Caco-2 (cell line): ENCODE results near the gene NUDT4B. TPM values are rescaled to one million over a fixed set of nuclear protein-coding genes. Genes with fewer than 3 reads are reported as not detected.
"Not testable (repeated sequence)": the region's sequence is repeated elsewhere in the genome, so short reads cannot be mapped to it uniquely, and the experiment has no call there.

Experiments used
- Bru-seq: library from RNA; stranded (reverse); fragments of 400-500 nt; gene quantifications from one replicate; lab custom pipeline; 2021; lab: Mats Ljungman, UMichigan
- BruChase-seq, 2 experiments: library from RNA; stranded (reverse); fragments of 400-500 nt; gene quantifications; one replicate each; lab custom pipeline; 2021; lab: Mats Ljungman, UMichigan
- BruUV-seq: library from RNA; stranded (reverse); fragments of 400-500 nt; replicated peaks from 2 replicates; lab custom pipeline; 2021; lab: Mats Ljungman, UMichigan
- CTCF ChIA-PET: fragments of 300-600 bp; sonication (Branson Sonifier 250); formaldehyde crosslinking; loops from one replicate; lab custom pipeline; 2022; ENCODE audit warnings: antibody characterized with exemption; lab: Charles Lee
- POLR2A ChIA-PET: fragments of 300-600 bp; sonication (Branson Sonifier 250); formaldehyde crosslinking; loops from one replicate; lab custom pipeline; 2022; ENCODE audit warnings: antibody characterized with exemption; lab: Charles Lee
- DNase-seq, 2 experiments: peaks; one replicate each; pipeline versions ENCODE4 v3.0.0 to v3.0.0-alpha.2; 2020 to 2022
- H3K27me3 ChIP-seq: replicated peaks from 2 replicates; pipeline ENCODE4 v1.6.0; 2011; ENCODE audit warnings: low read length; ENCODE audit not compliant: control insufficient read depth, insufficient read depth
- H3K36me3 ChIP-seq: 2 replicates; pipeline ENCODE4 v1.5.1; 2011; ENCODE audit warnings: low read length; ENCODE audit not compliant: control insufficient read depth, insufficient read depth
- H3K4me1 ChIP-seq: fragments of 250-450 bp; sonication (Bioruptor Pico); 2 replicates; pipeline ENCODE4 v1.5.1; 2020; ENCODE audit warnings: mild to moderate bottlenecking
- H3K4me3 ChIP-seq: 2 replicates; pipeline ENCODE4 v1.5.1; 2011; ENCODE audit warnings: low read depth, mild to moderate bottlenecking, control low read depth, low read length
- H3K9me3 ChIP-seq: fragments of 250-450 bp; sonication (Bioruptor Pico); 2 replicates; pipeline ENCODE4 v1.5.1; 2020; ENCODE audit warnings: mild to moderate bottlenecking, moderate library complexity
- H3K27ac Mint-ChIP-seq: one replicate; pipeline ENCODE4 v1.8.0; 2022; ENCODE audit warnings: mixed read lengths; ENCODE audit not compliant: unreplicated experiment
- H3K27me3 Mint-ChIP-seq: one replicate; pipeline ENCODE4 v1.8.0; 2022; ENCODE audit warnings: mixed read lengths; ENCODE audit not compliant: insufficient read depth, unreplicated experiment
- H3K36me3 Mint-ChIP-seq: one replicate; pipeline ENCODE4 v1.8.0; 2022; ENCODE audit warnings: mild to moderate bottlenecking, mixed read lengths; ENCODE audit not compliant: insufficient read depth, unreplicated experiment
- H3K4me1 Mint-ChIP-seq: one replicate; pipeline ENCODE4 v1.8.0; 2022; ENCODE audit warnings: low read depth, mixed read lengths; ENCODE audit not compliant: unreplicated experiment
- H3K4me3 Mint-ChIP-seq: one replicate; pipeline ENCODE4 v1.8.0; 2022; ENCODE audit warnings: mild to moderate bottlenecking, moderate library complexity, mixed read lengths; ENCODE audit not compliant: unreplicated experiment
- H3K9me3 Mint-ChIP-seq: one replicate; pipeline ENCODE4 v1.8.0; 2022; ENCODE audit warnings: mixed read lengths; ENCODE audit not compliant: unreplicated experiment
- intact Hi-C: fragments of 100-400 bp; cut with micrococcal nuclease; formaldehyde crosslinking; loops from one replicate; pipeline ENCODE4 v1.10.0; 2022; ENCODE audit not compliant: unreplicated experiment
- long read RNA-seq: library from polyadenylated mRNA; stranded (forward); transcript quantifications from one replicate; pipeline ENCODE4 v2.0.0, GENCODE V29; 2022
- total RNA-seq: library from RNA; stranded (reverse); gene quantifications from 2 replicates; pipeline ENCODE4 v1.2.3, GENCODE V29; 2022

NUDT4B gene
- total RNA-seq (0.70 TPM in 1 of 2 replicates, not detected in the other), Bru-seq, nascent RNA (not detected), BruChase-seq, experiment 1, labeled RNA remaining after a 2-hour chase (not detected), BruChase-seq, experiment 2, labeled RNA remaining after a 6-hour chase (not detected)
- long read RNA-seq, partial matches to known transcripts, result 0 of 1 reads
- long read RNA-seq, other reads (novel, unspliced or antisense), result 0 of 1 reads

- POLR2A ChIA-PET, result not testable (repeated sequence)
Observed at GRCh38 chr1:148748563-148749334, at the start of gene NUDT4B. TSS of gene NUDT4B (plus strand) at chr1:148748774. CDS start at chr1:148748953, 179 bp downstream.

GRCh38 chr1:148699357-148699756, 49.2 kb upstream of the NUDT4B start:
- H3K9me3 Mint-ChIP-seq, H3K36me3 Mint-ChIP-seq, H3K4me3 ChIP-seq, POLR2A ChIA-PET, intact Hi-C loops, H3K27me3 ChIP-seq, H3K4me1 ChIP-seq, CTCF ChIA-PET, H3K9me3 ChIP-seq, H3K27me3 Mint-ChIP-seq, BruUV-seq, H3K4me3 Mint-ChIP-seq, DNase-seq, H3K36me3 ChIP-seq, H3K4me1 Mint-ChIP-seq, H3K27ac Mint-ChIP-seq: not testable (repeated sequence)

More at GRCh38 chr1:148748563-148749334, at the start of gene NUDT4B:
- CTCF ChIA-PET, DNase-seq, H3K27ac Mint-ChIP-seq, H3K36me3 Mint-ChIP-seq, H3K27me3 ChIP-seq, intact Hi-C loops, H3K36me3 ChIP-seq, H3K9me3 ChIP-seq, H3K27me3 Mint-ChIP-seq, H3K4me1 Mint-ChIP-seq, H3K4me1 ChIP-seq, H3K4me3 ChIP-seq, BruUV-seq, H3K4me3 Mint-ChIP-seq, H3K9me3 Mint-ChIP-seq: not testable (repeated sequence)

GRCh38 chr1:148702242-148702641, 46.3 kb upstream of the NUDT4B start:
- H3K9me3 Mint-ChIP-seq, H3K36me3 ChIP-seq, DNase-seq, CTCF ChIA-PET, H3K4me3 ChIP-seq, POLR2A ChIA-PET, H3K27me3 Mint-ChIP-seq, H3K9me3 ChIP-seq, H3K4me3 Mint-ChIP-seq, intact Hi-C loops, H3K4me1 ChIP-seq, BruUV-seq, H3K36me3 Mint-ChIP-seq, H3K4me1 Mint-ChIP-seq, H3K27me3 ChIP-seq, H3K27ac Mint-ChIP-seq: not testable (repeated sequence)

- H3K36me3 Mint-ChIP-seq, DNase-seq, intact Hi-C loops, H3K36me3 ChIP-seq, H3K9me3 Mint-ChIP-seq, H3K4me1 ChIP-seq, H3K4me3 ChIP-seq, H3K9me3 ChIP-seq, POLR2A ChIA-PET, H3K27me3 Mint-ChIP-seq, CTCF ChIA-PET, H3K4me1 Mint-ChIP-seq, H3K27me3 ChIP-seq, H3K4me3 Mint-ChIP-seq, BruUV-seq, H3K27ac Mint-ChIP-seq: not testable (repeated sequence)
Observed at GRCh38 chr1:148703973-148704591, 44.5 kb upstream of the NUDT4B start.

GRCh38 chr1:148705316-148705948, 43.1 kb upstream of the NUDT4B start:
- BruUV-seq, POLR2A ChIA-PET, H3K27ac Mint-ChIP-seq, H3K36me3 ChIP-seq, CTCF ChIA-PET, H3K4me3 ChIP-seq, H3K27me3 Mint-ChIP-seq, H3K36me3 Mint-ChIP-seq, H3K9me3 ChIP-seq, H3K27me3 ChIP-seq, DNase-seq, H3K9me3 Mint-ChIP-seq, intact Hi-C loops, H3K4me1 Mint-ChIP-seq, H3K4me3 Mint-ChIP-seq, H3K4me1 ChIP-seq: not testable (repeated sequence)

- not testable (repeated sequence) for H3K27ac Mint-ChIP-seq
Observed at GRCh38 chr1:148708779-148709333, 39.7 kb upstream of the NUDT4B start.

More at GRCh38 chr1:148708779-148709333, 39.7 kb upstream of the NUDT4B start:
- H3K4me3 Mint-ChIP-seq, intact Hi-C loops, H3K9me3 Mint-ChIP-seq, H3K27me3 ChIP-seq, BruUV-seq, POLR2A ChIA-PET, H3K4me1 ChIP-seq, H3K4me1 Mint-ChIP-seq, H3K36me3 ChIP-seq, H3K27me3 Mint-ChIP-seq, H3K9me3 ChIP-seq, H3K36me3 Mint-ChIP-seq, DNase-seq, CTCF ChIA-PET, H3K4me3 ChIP-seq: not testable (repeated sequence)
